PC-3 (cell line): ENCODE measurements around the gene DLG1. TPM values are rescaled to one million over a fixed set of nuclear protein-coding genes. Genes with fewer than 3 reads are reported as not detected.

Experiments used
- ATAC-seq: fragments of 200-7000 bp; cut with Tn5 transposase; 2 replicates; pipeline ENCODE4 v1.9.1; 2020; ENCODE audit warnings: mild to moderate bottlenecking, moderate library complexity
- BruUV-seq: library from RNA; stranded (reverse); fragments of 400-500 nt; replicated peaks from 2 replicates; lab custom pipeline; 2021; lab: Mats Ljungman, UMichigan
- CTCF ChIA-PET: fragments of 300-600 bp; sonication (Branson Sonifier 250); formaldehyde crosslinking; loops from one replicate; lab custom pipeline; 2022; ENCODE audit warnings: antibody characterized with exemption; lab: Charles Lee
- POLR2A ChIA-PET: fragments of 300-600 bp; sonication (Branson Sonifier 250); formaldehyde crosslinking; loops from one replicate; lab custom pipeline; 2022; ENCODE audit warnings: antibody characterized with exemption; ENCODE audit not compliant: unreplicated experiment; lab: Charles Lee
- DNase-seq: peaks from one replicate; pipeline ENCODE4 v3.0.0-alpha.2; 2015
- H2AFZ ChIP-seq: fragments of 300-600 bp; sonication (generic); 2 replicates; pipeline ENCODE4 v1.6.0; 2016; ENCODE audit warnings: antibody characterized with exemption, low read length
- H3F3A ChIP-seq: fragments of 300-600 bp; sonication (generic); one replicate; pipeline ENCODE4 v1.6.0; 2017; ENCODE audit warnings: antibody characterized with exemption, low read length, control low read depth, mild to moderate bottlenecking; ENCODE audit not compliant: unreplicated experiment
- H3K27ac ChIP-seq: fragments of 300-600 bp; sonication (generic); 2 replicates; pipeline ENCODE4 v1.5.1; 2016; ENCODE audit warnings: mild to moderate bottlenecking, low read length
- H3K27me3 ChIP-seq: fragments of 300-600 bp; sonication (generic); 2 replicates; pipeline ENCODE4 v1.6.1; 2016; ENCODE audit warnings: low read length, mixed read lengths
- H3K36me3 ChIP-seq: fragments of 300-600 bp; sonication (generic); 2 replicates; pipeline ENCODE4 v1.6.1; 2016; ENCODE audit warnings: low read depth, mixed run types, low read length, mixed read lengths
- H3K4me1 ChIP-seq: fragments of 300-600 bp; sonication (generic); 2 replicates; pipeline ENCODE4 v1.5.1; 2016; ENCODE audit warnings: low read length; ENCODE audit not compliant: insufficient read depth
- H3K4me2 ChIP-seq: fragments of 300-600 bp; sonication (generic); 2 replicates; pipeline ENCODE4 v1.6.0; 2016; ENCODE audit warnings: low read length
- H3K4me3 ChIP-seq: fragments of 300-600 bp; sonication (generic); 2 replicates; pipeline ENCODE4 v1.5.1; 2016; ENCODE audit warnings: mild to moderate bottlenecking, low read length, mixed read lengths
- H3K79me2 ChIP-seq: fragments of 300-600 bp; sonication (generic); 2 replicates; pipeline ENCODE4 v1.6.1; 2017; ENCODE audit warnings: low read length, mixed read lengths
- H3K9ac ChIP-seq: fragments of 300-600 bp; sonication (generic); 2 replicates; pipeline ENCODE4 v1.6.0; 2016; ENCODE audit warnings: mild to moderate bottlenecking, low read length
- H3K9me2 ChIP-seq: fragments of 300-600 bp; sonication (generic); replicated peaks from 2 replicates; pipeline ENCODE4 v1.6.1; 2016; ENCODE audit warnings: mixed run types, low read length, mixed read lengths
- H3K9me3 ChIP-seq: fragments of 300-600 bp; sonication (generic); 2 replicates; pipeline ENCODE4 v1.6.1; 2016; ENCODE audit warnings: low read length, mixed read lengths
- H4K20me1 ChIP-seq: fragments of 300-600 bp; sonication (generic); 2 replicates; pipeline ENCODE4 v1.6.1; 2016; ENCODE audit warnings: low read length, mixed read lengths
- CTCF ChIP-seq: fragments of 300-600 bp; sonication (generic); conservative IDR thresholded peaks from 2 replicates; pipeline ENCODE4 v1.5.1; 2017; ENCODE audit warnings: antibody characterized with exemption, low read depth, mild to moderate bottlenecking, low read length
- EZH2 ChIP-seq: fragments of 300-600 bp; sonication (generic); IDR thresholded peaks from one replicate; pipeline ENCODE4 v1.6.1; 2017; ENCODE audit warnings: antibody characterized with exemption, mild to moderate bottlenecking, low read length; ENCODE audit not compliant: unreplicated experiment
- EZH2phosphoT487 ChIP-seq: fragments of 300-600 bp; sonication (generic); IDR thresholded peaks from 2 replicates; pipeline ENCODE4 v1.6.1; 2018; ENCODE audit warnings: mild to moderate bottlenecking, antibody characterized with exemption, low read length, borderline replicate concordance
- intact Hi-C: fragments of 100-400 bp; cut with micrococcal nuclease; formaldehyde crosslinking; loops from 2 replicates; pipeline ENCODE4 v1.9.0; 2023
- total RNA-seq: library from RNA; depleted of rRNA; stranded (reverse); fragments of >200 nt; gene quantifications from 2 replicates; pipeline ENCODE4 v1.2.3, GENCODE V29; 2014

Gene DLG1
- total RNA-seq, 1 experiment from 2014 or later, result 60.8 TPM

GRCh38 chr3:197085137-197085536 is 213.3 kb downstream of the DLG1 start:
- Histone ChIP-seq H3K9me3 (no peaks in the 10 kb centered on the region), H3K9ac (no peak overlapping the region), H3K36me3 (peaks cover 5% of the 10 kb centered on the region; the same call in 1 of the 2 replicates), H3K27ac (no peak overlapping the region), H2AFZ (no peak overlapping the region), H3F3A (no peaks in the 10 kb centered on the region), H3K4me3 (no peak overlapping the region), H3K4me1 (peaks cover 7% of the 10 kb centered on the region; the same call in 1 of the 2 replicates), H3K4me2 (no peak overlapping the region), H3K9me2 (no peaks in the 10 kb centered on the region), H3K79me2 (no peaks in the 10 kb centered on the region), H4K20me1 (no peaks in the 10 kb centered on the region), H3K27me3 (no peaks in the 10 kb centered on the region)
- POLR2A ChIA-PET, result no interaction called here
- CTCF ChIA-PET, result no interaction called here
- no peak for TF ChIP-seq EZH2
- no peak for TF ChIP-seq CTCF
- no peak for TF ChIP-seq EZH2phosphoT487
- intact Hi-C loops, result no loop called here
- ATAC-seq, result no peak
- no peak for DNase-seq
- no TSS peak for BruUV-seq

- no peaks in the 10 kb centered on the region for H3K9me3 ChIP-seq
- peaks cover 10% of the 10 kb centered on the region; the same call in 1 of the 2 replicates for H3K36me3 ChIP-seq
- no peaks in the 10 kb centered on the region for H4K20me1 ChIP-seq
- H3K4me2 ChIP-seq, result no peak overlapping the region
- no peaks in the 10 kb centered on the region for H3K27me3 ChIP-seq
- DNase-seq, result peak; percentile 65
- no peaks in the 10 kb centered on the region for H3K9me2 ChIP-seq
- H3K9ac ChIP-seq, result no peak overlapping the region
- no TSS peak for BruUV-seq
- intact Hi-C loops, result no loop called here
- H3F3A ChIP-seq, result no peaks in the 10 kb centered on the region
- H2AFZ ChIP-seq, result no peak overlapping the region
- H3K79me2 ChIP-seq, result no peaks in the 10 kb centered on the region
- H3K27ac ChIP-seq, result no peak overlapping the region
- peaks cover 7% of the 10 kb centered on the region; the same call in 1 of the 2 replicates for H3K4me1 ChIP-seq
- TF ChIP-seq EZH2, result no peak
- no peak for TF ChIP-seq CTCF
- TF ChIP-seq EZH2phosphoT487, result no peak
- ChIA-PET POLR2A (interaction anchor here (0.5 to 0.6 kb wide), 2 partner anchors 67 to 93 kb away, joined by 4 to 5 read pairs; no protein-coding TSS in a partner anchor), CTCF (interaction anchor here (1.1 kb wide), 1 partner anchor 54 kb away, joined by 3 read pairs; the partner anchor contains the start of gene MELTF)
- H3K4me3 ChIP-seq, result no peak overlapping the region
- peak; percentile 99 for ATAC-seq
Measured at GRCh38 chr3:197083486-197083885, 214.9 kb downstream of the DLG1 start.

GRCh38 chr3:197082871-197083270 is 215.5 kb downstream of the DLG1 start:
- no peaks in the 10 kb centered on the region for H3K79me2 ChIP-seq
- TF ChIP-seq EZH2phosphoT487, result no peak
- TF ChIP-seq EZH2, result no peak
- TF ChIP-seq CTCF, result no peak
- ChIA-PET POLR2A (no interaction called here), CTCF (interaction anchor here (1.1 kb wide), 1 partner anchor 54 kb away, joined by 3 read pairs; the partner anchor contains the start of gene MELTF)
- H3K9me2 ChIP-seq, result no peaks in the 10 kb centered on the region
- DNase-seq, result no peak
- no peak overlapping the region for H3K27ac ChIP-seq
- no TSS peak for BruUV-seq
- no peak overlapping the region for H3K9ac ChIP-seq
- peaks cover 10% of the 10 kb centered on the region; the same call in 1 of the 2 replicates for H3K36me3 ChIP-seq
- peaks cover 7% of the 10 kb centered on the region; the same call in 1 of the 2 replicates for H3K4me1 ChIP-seq
- no peak overlapping the region for H2AFZ ChIP-seq
- no peak for ATAC-seq
- intact Hi-C loops, result no loop called here
- H3K27me3 ChIP-seq, result no peaks in the 10 kb centered on the region
- no peaks in the 10 kb centered on the region for H3K9me3 ChIP-seq
- no peaks in the 10 kb centered on the region for H4K20me1 ChIP-seq
- H3K4me2 ChIP-seq, result no peak overlapping the region
- H3K4me3 ChIP-seq, result no peak overlapping the region
- no peaks in the 10 kb centered on the region for H3F3A ChIP-seq
